ENCODE results near the gene BMP2K. TPM values are rescaled to one million over a fixed set of nuclear protein-coding genes. Genes with fewer than 3 reads are reported as not detected.
A peak's percentile ranks its signal among the peaks of the same experiment; 100 is the strongest.

BMP2K gene
- total RNA-seq, 1 experiment from 2014 or later, result 19.7 TPM

GRCh38 chr4:78930016-78930629, 154.0 kb downstream of the BMP2K start:
- no peak for DNase-seq (ENCODE audit: low spot score)

- DNase-seq (ENCODE audit: low spot score), result no peak
These were observed 160.8 kb downstream of the BMP2K start for GRCh38 chr4:78936989-78937388.

- DNase-seq (ENCODE audit: low spot score), result peak; percentile 44
These were observed 161.7 kb downstream of the BMP2K start for GRCh38 chr4:78937837-78938236.

GRCh38 chr4:78938474-78938867, 162.3 kb downstream of the BMP2K start:
- no peak for DNase-seq (ENCODE audit: low spot score)

GRCh38 chr4:78938868-78939666, 162.9 kb downstream of the BMP2K start, which contains the start of gene PAQR3:
PAQR3 (minus strand) TSS chr4:78939438; CDS start chr4:78939224, 214 bp downstream.
- DNase-seq (ENCODE audit: low spot score), result peak; percentile 43

- DNase-seq (ENCODE audit: low spot score), result no peak
These were observed 163.5 kb downstream of the BMP2K start for GRCh38 chr4:78939667-78940008.

GRCh38 chr4:78940752-78941151, 164.6 kb downstream of the BMP2K start:
- no peak for DNase-seq (ENCODE audit: low spot score)

GRCh38 chr4:78944381-78944780, 168.2 kb downstream of the BMP2K start:
- no peak for DNase-seq (ENCODE audit: low spot score)

GRCh38 chr4:78945651-78946179, 169.6 kb downstream of the BMP2K start:
- no peak for DNase-seq (ENCODE audit: low spot score)

GRCh38 chr4:78949735-78950134, 173.6 kb downstream of the BMP2K start:
- no peak for DNase-seq (ENCODE audit: low spot score)

GRCh38 chr4:78951862-78952472, 175.8 kb downstream of the BMP2K start:
- DNase-seq (ENCODE audit: low spot score), result peak; percentile 12

- no peak for DNase-seq (ENCODE audit: low spot score)
These were observed 177.1 kb downstream of the BMP2K start for GRCh38 chr4:78953231-78953630.

- no peak for DNase-seq (ENCODE audit: low spot score)
These were observed 177.9 kb downstream of the BMP2K start for GRCh38 chr4:78953769-78954666.

- no peak for DNase-seq (ENCODE audit: low spot score)
These were observed 180.8 kb downstream of the BMP2K start for GRCh38 chr4:78956975-78957374.

- DNase-seq (ENCODE audit: low spot score), result no peak
These were observed 184.8 kb downstream of the BMP2K start for GRCh38 chr4:78960926-78961325.

Other genes with a start within 250 kb of the BMP2K start
- gene ANXA3, start 224.6 kb upstream of the BMP2K start, total RNA-seq (2014; rRNA removed; shearing (Covaris generic)), result 135 and 189 TPM in 2 replicates
- gene PAQR3, start 163.1 kb downstream of the BMP2K start, total RNA-seq (2014; rRNA removed; shearing (Covaris generic)), result 26.2 and 33.0 TPM in 2 replicates

Measured in A172 (cell line).